ENCODE data around the gene USP15. TPM values are rescaled to one million over a fixed set of nuclear protein-coding genes. Genes with fewer than 3 reads are reported as not detected.

The USP15 gene
- polyA plus RNA-seq, 3 donors = 47.8 to 54.8 (median 51.8) TPM

GRCh38 chr12:62279058-62279457 lies 18.9 kb downstream of the USP15 start:
- no peak for DNase-seq (ENCODE audit: low read depth in 3 of 3, low spot score in 2 of 3)

- no peak for DNase-seq (ENCODE audit: low read depth in 3 of 3, low spot score in 2 of 3)
Measured at GRCh38 chr12:62279961-62280360, 19.8 kb downstream of the USP15 start.

GRCh38 chr12:62282057-62282774 lies 22.0 kb downstream of the USP15 start:
- no peak for DNase-seq (ENCODE audit: low read depth in 3 of 3, low spot score in 2 of 3)

- no peak for DNase-seq (ENCODE audit: low read depth in 3 of 3, low spot score in 2 of 3)
Measured at GRCh38 chr12:62284749-62285148, 24.5 kb downstream of the USP15 start.

- DNase-seq (ENCODE audit: low read depth in 3 of 3, low spot score in 2 of 3) = no peak
Measured at GRCh38 chr12:62285284-62285683, 25.1 kb downstream of the USP15 start.

- DNase-seq (ENCODE audit: low read depth in 3 of 3, low spot score in 2 of 3) = no peak
Measured at GRCh38 chr12:62288328-62288727, 28.1 kb downstream of the USP15 start.

DNA sequence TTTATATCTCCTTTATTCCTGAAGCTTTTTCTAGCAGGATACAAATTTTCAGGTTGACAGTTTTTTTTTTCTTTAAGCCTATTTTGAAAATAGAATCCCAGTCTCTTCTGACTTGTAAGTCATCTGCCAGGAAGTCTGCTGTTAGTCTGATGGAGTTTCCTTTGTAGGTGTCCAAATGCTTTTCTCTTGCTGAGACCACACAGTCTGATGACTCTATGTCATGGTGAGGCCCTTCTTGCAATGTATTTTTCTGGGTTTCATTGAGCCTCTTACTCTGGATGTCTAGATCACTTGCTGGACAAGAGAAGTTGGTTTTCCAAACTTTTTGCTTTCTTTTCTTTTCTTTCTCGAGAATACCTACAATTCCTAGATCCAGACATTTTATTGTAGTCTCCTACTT lies 30.6 kb downstream of the USP15 start:
- DNase-seq (ENCODE audit: low read depth in 3 of 3, low spot score in 2 of 3) = no peak

DNA sequence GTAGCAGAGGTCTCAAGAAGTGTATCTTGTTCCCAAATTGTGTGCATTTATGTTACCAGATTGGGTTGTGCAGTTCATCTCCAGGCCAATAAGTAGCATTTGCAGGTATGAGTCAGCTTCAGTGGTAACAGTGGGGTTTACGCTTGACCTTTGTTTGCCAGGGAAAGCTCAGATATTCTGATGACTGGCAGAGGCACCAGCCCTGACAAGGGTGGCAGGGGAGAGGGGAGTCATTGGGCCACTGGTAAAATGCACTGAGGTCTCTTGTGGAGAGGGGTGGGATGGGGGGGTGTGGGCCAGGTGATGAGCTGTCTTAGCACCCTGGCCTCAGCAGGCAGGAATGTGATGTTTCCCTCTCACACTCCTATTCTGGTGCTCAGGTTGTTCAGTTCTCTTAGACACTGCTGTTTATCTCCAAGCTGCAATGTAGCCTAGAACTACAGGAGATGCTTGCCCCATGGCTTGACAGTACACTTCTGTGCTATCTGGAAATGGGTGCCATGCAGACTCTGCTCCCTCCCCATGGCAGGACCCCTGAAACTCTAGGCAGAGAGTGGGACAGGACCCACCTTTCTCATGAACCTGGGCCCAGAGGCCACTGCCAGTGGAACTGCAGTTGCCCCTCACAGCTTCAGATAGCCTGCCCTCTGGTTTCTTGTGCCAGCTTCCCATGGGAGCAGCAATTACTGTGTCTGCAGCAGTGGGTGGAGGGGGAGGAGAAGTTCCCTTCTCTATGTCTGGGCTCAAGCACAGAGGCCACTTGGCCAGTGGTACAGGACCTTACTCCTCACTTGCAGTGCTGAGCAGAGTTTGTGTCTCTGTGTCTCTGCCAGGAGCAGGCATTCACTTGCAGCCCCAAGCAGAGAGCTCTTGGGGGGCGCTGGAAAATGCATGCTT lies 31.9 kb downstream of the USP15 start:
- DNase-seq (ENCODE audit: low read depth in 3 of 3, low spot score in 2 of 3) = no peak

DNA sequence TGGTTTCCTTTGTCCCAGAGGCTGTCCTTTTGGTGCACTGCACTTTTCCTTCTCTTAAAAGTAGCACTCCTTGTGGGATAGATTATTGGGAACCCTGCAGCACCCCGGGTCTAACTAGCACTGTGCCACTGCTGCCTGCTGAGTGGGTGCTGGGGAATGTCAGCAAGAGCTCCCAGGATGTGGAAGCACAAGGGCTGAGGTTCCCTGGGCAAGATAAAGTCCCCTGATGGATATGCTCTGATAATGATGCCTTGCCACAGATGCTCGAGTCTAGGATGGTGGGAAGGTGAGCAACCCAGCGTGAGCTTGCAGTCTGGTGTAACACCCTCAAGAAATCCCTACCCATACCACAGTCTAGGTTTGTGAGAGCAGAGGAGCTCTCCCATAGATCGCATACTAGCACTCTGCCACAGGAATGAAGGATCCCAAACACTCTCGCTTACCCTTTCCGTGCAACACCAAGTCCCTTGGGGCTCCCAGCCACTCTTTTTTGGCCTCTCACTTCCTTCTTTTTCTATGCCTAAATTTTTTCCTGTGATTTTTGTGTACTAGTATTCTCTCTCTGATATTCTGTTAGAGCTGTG lies 32.6 kb downstream of the USP15 start:
- DNase-seq (ENCODE audit: low read depth in 3 of 3, low spot score in 2 of 3) = no peak

DNA sequence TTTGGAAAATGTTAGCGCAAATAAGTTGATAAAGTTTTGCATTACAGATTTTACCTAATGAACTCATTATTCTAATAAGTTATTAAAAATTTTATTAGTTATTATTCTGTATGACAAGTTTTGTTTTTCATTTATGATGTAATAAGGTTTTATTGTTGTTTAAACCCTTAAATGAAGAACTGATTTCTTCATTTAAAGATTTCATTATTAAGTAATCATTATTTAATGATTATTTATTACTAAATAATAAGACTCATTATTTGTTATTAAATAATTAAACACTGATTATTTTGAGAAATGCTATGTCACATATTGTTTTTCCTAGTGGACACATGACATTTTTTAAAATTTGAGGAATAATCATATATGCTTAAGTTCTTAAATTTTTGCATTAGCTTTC lies 34.2 kb downstream of the USP15 start:
- no peak for DNase-seq (ENCODE audit: low read depth in 3 of 3, low spot score in 2 of 3)

- no peak for DNase-seq (ENCODE audit: low read depth in 3 of 3, low spot score in 2 of 3)
Measured at GRCh38 chr12:62296001-62296400, 35.8 kb downstream of the USP15 start.

- no peak for DNase-seq (ENCODE audit: low read depth in 3 of 3, low spot score in 2 of 3)
Measured at GRCh38 chr12:62297321-62297720, 37.1 kb downstream of the USP15 start.

DNA sequence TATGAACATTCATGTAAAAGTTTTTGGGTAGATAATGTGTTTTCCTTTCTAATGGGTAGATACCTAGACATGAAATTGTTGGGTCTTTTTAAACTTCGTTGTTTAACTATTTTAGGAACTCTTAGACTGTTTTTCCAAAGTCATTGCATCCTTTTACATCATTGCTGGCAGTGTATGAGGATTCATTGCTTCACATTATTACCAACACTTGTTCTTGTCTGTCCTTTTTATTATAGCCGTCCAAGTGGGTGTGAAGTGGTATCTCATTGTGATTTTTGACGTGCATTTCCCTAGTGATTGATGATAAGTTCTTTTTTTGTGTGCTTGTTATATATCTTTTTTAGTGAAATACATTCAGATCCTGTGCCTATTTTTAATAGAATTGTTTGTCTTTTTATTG lies 39.4 kb downstream of the USP15 start:
- DNase-seq (ENCODE audit: low read depth in 3 of 3, low spot score in 2 of 3) = no peak

- no peak for DNase-seq (ENCODE audit: low read depth in 3 of 3, low spot score in 2 of 3)
Measured at GRCh38 chr12:62301080-62301798, 41.0 kb downstream of the USP15 start.

- no peak for DNase-seq (ENCODE audit: low read depth in 3 of 3, low spot score in 2 of 3)
Measured at GRCh38 chr12:62301799-62302133, 41.6 kb downstream of the USP15 start.

- DNase-seq (ENCODE audit: low read depth in 3 of 3, low spot score in 2 of 3) = no peak
Measured at GRCh38 chr12:62304560-62304959, 44.4 kb downstream of the USP15 start.

DNA sequence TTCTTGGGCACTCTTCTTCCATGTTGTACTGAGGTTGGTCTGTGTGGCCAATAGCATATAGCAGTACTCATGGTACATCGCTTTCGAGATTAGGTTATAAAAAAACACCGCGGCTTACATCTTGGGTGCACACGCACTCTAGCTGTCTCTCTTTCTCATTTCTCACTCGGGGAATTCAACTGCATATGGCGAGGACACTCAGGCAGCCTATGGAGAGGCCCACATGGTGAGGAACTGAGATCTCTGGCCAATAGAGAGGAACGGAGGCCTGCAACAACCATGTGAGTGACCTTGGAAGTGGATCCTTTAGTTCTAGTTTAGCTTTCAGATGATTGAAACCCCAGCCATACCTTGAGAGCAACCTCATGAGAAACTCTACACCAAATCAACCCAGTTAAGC lies 45.6 kb downstream of the USP15 start:
- no peak for DNase-seq (ENCODE audit: low read depth in 3 of 3, low spot score in 2 of 3)

DNA sequence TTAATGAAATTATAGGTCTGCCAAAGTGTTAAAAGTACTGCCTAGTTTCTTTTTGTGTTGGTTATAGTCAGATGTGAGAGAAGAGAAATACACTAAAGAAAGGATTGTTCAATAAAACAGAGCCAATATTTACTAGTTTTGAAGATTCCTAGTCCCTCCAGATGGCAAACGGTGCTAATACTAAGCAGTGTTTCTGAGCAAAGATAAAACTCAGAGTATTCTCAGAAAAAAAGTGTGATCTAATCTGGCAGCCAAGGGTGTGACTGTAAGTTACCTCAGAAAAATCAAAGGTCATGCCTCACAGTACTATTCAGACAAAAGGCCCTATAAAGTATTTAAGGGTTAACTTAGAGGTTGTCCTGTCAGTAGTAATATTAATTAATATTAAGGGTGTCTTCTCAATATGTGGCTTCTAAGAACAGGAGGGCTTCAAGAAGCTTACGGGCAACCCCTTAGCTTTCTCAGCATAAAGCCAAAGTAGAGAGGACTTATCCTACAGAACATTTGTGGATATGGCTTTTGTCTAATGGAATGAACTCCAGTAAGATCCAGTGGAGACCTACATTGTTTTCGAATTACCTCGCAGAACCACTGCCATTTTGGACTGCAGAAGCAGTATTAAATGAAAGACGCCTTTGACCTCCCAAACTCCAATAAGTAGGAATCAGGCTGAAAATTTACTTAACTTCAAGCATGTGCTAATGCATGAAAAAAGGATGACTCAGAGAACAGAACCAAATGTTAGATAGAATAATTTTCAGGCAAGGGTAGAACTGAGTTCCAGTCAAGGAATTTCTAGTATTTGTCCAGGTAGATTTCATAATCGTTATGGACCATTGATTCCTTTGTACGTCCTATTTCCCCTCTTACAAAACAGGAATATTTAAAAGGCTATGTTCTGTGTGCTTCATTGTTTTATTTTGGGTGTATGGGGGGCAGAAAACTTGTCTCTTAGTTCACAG lies 46.6 kb downstream of the USP15 start:
- no peak for DNase-seq (ENCODE audit: low read depth in 3 of 3, low spot score in 2 of 3)

- no peak for DNase-seq (ENCODE audit: low read depth in 3 of 3, low spot score in 2 of 3)
Measured at GRCh38 chr12:62308201-62308600, 48.0 kb downstream of the USP15 start.

Data from right renal cortex interstitium (tissue), 3 donors.